Nephron (organoid): ENCODE measurements around the gene ATP8A2.
A peak's percentile ranks its signal among the peaks of the same experiment; 100 is the strongest.

ENCODE experiments used
- H3K27ac Mint-ChIP-seq, 3 experiments: 2 replicates each; pipeline ENCODE4 v1.8.0; 2020; ENCODE audit warnings: mixed read lengths in 3 of 3, mild to moderate bottlenecking in 2 of 3, moderate library complexity in 1 of 3
- H3K27me3 Mint-ChIP-seq: 2 replicates; pipeline ENCODE4 v1.8.0; 2021; ENCODE audit warnings: low read depth, mild to moderate bottlenecking, moderate library complexity, mixed read lengths
- H3K36me3 Mint-ChIP-seq: 2 replicates; pipeline ENCODE4 v1.8.0; 2020; ENCODE audit warnings: low read depth, mixed read lengths
- H3K4me1 Mint-ChIP-seq: 2 replicates; pipeline ENCODE4 v1.8.0; 2020; ENCODE audit warnings: mixed read lengths
- H3K4me3 Mint-ChIP-seq, 3 experiments: 2 replicates each; pipeline ENCODE4 v1.8.0; 2020; ENCODE audit warnings: mild to moderate bottlenecking in 3 of 3, mixed read lengths in 3 of 3, moderate library complexity in 2 of 3
- H3K9me3 Mint-ChIP-seq: 2 replicates; pipeline ENCODE4 v1.8.0; 2020; ENCODE audit warnings: mixed read lengths
- CTCF ChIP-seq, 3 experiments: fragments of 200-600 bp; sonication (generic); IDR thresholded peaks; one replicate each; pipeline ENCODE4 v1.5.0; 2021; ENCODE audit warnings: antibody characterized with exemption in 3 of 3; ENCODE audit not compliant: unreplicated experiment in 3 of 3

ATP8A2 gene

DNA sequence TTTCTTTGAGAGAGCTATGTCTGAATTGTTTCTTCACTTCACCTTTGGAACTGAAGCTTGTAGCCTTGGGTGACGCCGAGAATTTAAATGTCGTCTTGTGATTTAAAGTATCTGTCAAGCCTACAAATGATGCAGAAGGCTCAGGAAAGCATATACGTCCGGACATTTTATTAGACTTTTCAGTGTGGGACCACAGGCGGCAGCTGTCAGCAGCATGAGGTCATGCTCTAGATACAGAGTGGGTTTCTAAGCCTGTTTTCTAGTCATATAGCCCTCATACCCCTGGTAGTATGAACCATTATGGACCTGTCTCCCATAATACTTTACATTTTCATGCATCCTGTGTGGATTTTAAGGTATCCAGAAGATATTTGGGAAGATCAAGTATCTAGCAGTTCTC is 212.3 kb downstream of the ATP8A2 start:
- H3K4me1 Mint-ChIP-seq: peaks cover 31% of the 10 kb centered on the region
- H3K4me3 Mint-ChIP-seq: no peak overlapping the region
- no peak for TF ChIP-seq CTCF (IDR thresholded peaks at IDR 0.05; ENCODE audit: unreplicated experiment in 3 of 3)
- H3K27ac Mint-ChIP-seq: no peak overlapping the region
- no peaks in the 10 kb centered on the region for H3K36me3 Mint-ChIP-seq
- peaks cover 5% of the 10 kb centered on the region for H3K27me3 Mint-ChIP-seq
- no peaks in the 10 kb centered on the region for H3K9me3 Mint-ChIP-seq

DNA sequence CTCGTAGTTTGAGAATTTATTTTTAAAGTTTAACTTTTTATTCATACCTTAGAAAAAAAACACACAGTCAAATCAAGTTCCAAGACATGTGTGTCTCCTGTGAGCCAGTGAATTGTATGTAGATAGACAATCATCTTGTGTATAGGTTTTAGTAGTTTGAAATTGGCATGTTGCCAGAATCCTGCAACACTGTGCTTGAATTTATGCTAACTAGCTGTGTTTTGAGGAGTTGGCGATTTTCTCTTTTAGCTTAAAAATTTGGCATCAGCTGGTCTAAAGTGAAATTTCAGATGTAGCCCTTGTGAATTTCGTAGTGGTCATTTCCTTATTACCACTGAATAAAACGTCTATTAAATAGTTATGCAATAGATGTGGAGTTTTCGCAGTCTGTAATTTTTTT is 213.2 kb downstream of the ATP8A2 start:
- Mint-ChIP-seq H3K36me3 (no peaks in the 10 kb centered on the region), H3K4me1 (peaks cover 31% of the 10 kb centered on the region), H3K27me3 (peaks cover 5% of the 10 kb centered on the region), H3K4me3 (no peak overlapping the region), H3K27ac (no peak overlapping the region), H3K9me3 (no peaks in the 10 kb centered on the region)
- TF ChIP-seq CTCF (IDR thresholded peaks at IDR 0.05; ENCODE audit: unreplicated experiment in 3 of 3): no peak

DNA sequence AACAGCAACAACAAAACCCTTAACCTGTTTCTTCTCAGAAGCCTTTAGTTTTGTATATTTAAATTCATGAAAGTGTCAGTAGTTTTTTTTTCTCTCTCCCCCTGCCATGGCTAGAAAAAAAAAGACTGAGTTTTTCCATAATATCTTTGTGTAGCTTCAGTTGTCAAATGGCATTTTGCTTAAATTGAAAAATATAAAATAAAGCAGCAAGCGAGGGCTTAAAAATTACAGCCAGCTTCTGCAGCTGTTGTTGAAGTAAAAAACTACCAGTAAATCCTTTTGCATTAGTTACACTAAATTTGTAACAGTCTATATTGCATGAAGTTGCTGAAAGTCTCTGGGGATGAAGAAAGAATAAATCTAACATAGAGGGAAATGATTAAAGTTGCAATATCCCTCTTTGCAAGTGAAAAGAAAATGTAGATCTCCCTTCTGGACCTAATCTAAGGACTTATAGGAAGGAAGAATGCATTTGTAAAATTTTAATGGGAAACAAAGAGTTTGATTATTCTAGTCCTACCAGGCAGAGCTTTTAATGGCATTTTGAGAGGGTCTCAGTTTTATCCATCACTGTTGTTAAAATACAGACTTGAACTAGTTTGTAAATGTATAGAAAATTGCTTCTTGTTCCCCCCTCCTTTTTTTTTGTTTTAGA is 215.7 kb downstream of the ATP8A2 start:
- TF ChIP-seq CTCF (IDR thresholded peaks at IDR 0.05; ENCODE audit: unreplicated experiment in 3 of 3): no peak
- Mint-ChIP-seq H3K4me3 (no peak overlapping the region), H3K27me3 (peaks cover 5% of the 10 kb centered on the region), H3K4me1 (peaks cover 31% of the 10 kb centered on the region), H3K27ac (peak overlapping the region in 2 of 3 experiments; percentile 4 to 50), H3K36me3 (no peaks in the 10 kb centered on the region), H3K9me3 (no peaks in the 10 kb centered on the region)

GRCh38 chr13:25588336-25589060 is 216.7 kb downstream of the ATP8A2 start:
- Mint-ChIP-seq H3K27ac (no peak overlapping the region), H3K4me3 (no peak overlapping the region), H3K27me3 (peaks cover 1% of the 10 kb centered on the region), H3K36me3 (no peaks in the 10 kb centered on the region), H3K9me3 (no peaks in the 10 kb centered on the region), H3K4me1 (peaks cover 31% of the 10 kb centered on the region)
- no peak for TF ChIP-seq CTCF (IDR thresholded peaks at IDR 0.05; ENCODE audit: unreplicated experiment in 3 of 3)

DNA sequence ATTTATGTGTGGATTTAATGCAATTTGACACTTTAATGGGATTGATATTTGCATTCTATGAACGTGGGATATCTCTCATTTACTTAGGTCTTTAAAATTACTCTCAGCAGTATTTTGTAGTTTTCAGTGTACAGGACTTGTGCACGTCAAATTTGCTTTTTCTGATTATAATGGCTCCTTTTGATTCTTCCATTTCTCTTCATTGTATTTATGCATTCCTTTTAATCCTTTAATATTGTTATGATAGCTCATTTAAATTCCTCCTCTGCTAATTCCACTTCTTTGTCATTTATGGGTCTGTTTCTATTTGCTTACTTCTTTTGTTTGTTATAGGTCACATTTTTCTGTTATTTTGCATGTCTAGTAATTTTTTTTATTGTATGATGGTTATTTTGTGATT is 226.6 kb downstream of the ATP8A2 start:
- no peaks in the 10 kb centered on the region for H3K36me3 Mint-ChIP-seq
- H3K9me3 Mint-ChIP-seq: no peaks in the 10 kb centered on the region
- H3K27ac Mint-ChIP-seq: no peak overlapping the region

More for the DNA sequence above, 226.6 kb downstream of the ATP8A2 start:
- no peaks in the 10 kb centered on the region for H3K4me1 Mint-ChIP-seq
- no peak for TF ChIP-seq CTCF (IDR thresholded peaks at IDR 0.05; ENCODE audit: unreplicated experiment in 3 of 3)
- H3K4me3 Mint-ChIP-seq: no peak overlapping the region
- H3K27me3 Mint-ChIP-seq: no peaks in the 10 kb centered on the region
